SK-N-MC (cell line): ENCODE data around the gene ACSBG1.

ENCODE experiments used
- DNase-seq: peaks from one replicate; pipeline ENCODE4 v3.0.0-alpha.2; 2011; ENCODE audit warnings: low read depth, low spot score
- H3K27ac ChIP-seq: fragments of 200-600 bp; sonication (generic); 2 replicates; pipeline ENCODE4 v1.5.1; 2016; ENCODE audit warnings: mixed run types
- H3K36me3 ChIP-seq: fragments of 200-600 bp; sonication (generic); 2 replicates; pipeline ENCODE4 v1.6.1; 2017; ENCODE audit warnings: antibody characterized with exemption, low read length, mixed read lengths; ENCODE audit not compliant: insufficient read depth
- H3K4me3 ChIP-seq: fragments of 200-600 bp; sonication (generic); 2 replicates; pipeline ENCODE4 v1.5.1; 2016
- H3K9ac ChIP-seq: fragments of 200-600 bp; sonication (generic); 2 replicates; pipeline ENCODE4 v1.8.0; 2017; ENCODE audit warnings: mixed run types, mixed read lengths; ENCODE audit not compliant: insufficient read length
- H3K9me3 ChIP-seq: fragments of 200-600 bp; sonication (generic); 2 replicates; pipeline ENCODE4 v1.6.1; 2017; ENCODE audit warnings: low read depth, mild to moderate bottlenecking, antibody characterized with exemption, low read length, moderate library complexity, mixed read lengths
- EZH2 ChIP-seq: fragments of 200-600 bp; sonication (generic); IDR thresholded peaks from one replicate; pipeline ENCODE4 v1.6.1; 2017; ENCODE audit warnings: antibody characterized with exemption
- FOXP2 ChIP-seq: optimal IDR thresholded peaks from 2 replicates; pipeline ENCODE3; 2011; ENCODE audit warnings: mild to moderate bottlenecking, moderate library complexity; ENCODE audit not compliant: insufficient read depth; ENCODE audit errors: extremely low read length, control extremely low read depth
- POLR2AphosphoS5 ChIP-seq: IDR thresholded peaks from 2 replicates; pipeline ENCODE4 v1.6.1; 2012; ENCODE audit warnings: mild to moderate bottlenecking, low read depth, low read length, borderline replicate concordance

Gene ACSBG1

DNA sequence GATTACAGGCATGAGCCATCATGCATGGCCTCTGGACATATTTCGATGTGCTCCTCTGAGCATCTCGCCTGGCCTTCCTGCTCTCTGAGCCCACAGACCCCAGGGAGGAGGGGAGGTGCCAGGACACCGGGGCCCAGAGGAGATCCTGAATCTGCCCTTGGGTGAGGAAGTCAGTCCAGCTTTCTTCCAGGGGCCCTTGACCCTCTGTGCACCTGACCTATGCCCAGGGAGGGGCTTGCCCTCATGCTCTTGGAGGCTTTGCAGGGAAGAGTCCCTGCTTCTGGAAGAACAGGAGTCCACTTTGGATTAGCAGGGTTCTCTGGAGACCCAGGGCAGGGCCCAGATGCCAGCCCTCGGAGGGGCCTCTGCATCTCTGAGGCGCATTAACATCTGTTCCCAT, 1.4 kb downstream of the ACSBG1 start:
- H3K36me3 ChIP-seq: no peaks in the 10 kb centered on the region
- H3K4me3 ChIP-seq: no peak overlapping the region
- TF ChIP-seq FOXP2 (no peak), POLR2AphosphoS5 (no peak), EZH2 (no peak)
- DNase-seq: no peak
- no peaks in the 10 kb centered on the region for H3K9me3 ChIP-seq
- H3K9ac ChIP-seq: no peak overlapping the region
- no peak overlapping the region for H3K27ac ChIP-seq

DNA sequence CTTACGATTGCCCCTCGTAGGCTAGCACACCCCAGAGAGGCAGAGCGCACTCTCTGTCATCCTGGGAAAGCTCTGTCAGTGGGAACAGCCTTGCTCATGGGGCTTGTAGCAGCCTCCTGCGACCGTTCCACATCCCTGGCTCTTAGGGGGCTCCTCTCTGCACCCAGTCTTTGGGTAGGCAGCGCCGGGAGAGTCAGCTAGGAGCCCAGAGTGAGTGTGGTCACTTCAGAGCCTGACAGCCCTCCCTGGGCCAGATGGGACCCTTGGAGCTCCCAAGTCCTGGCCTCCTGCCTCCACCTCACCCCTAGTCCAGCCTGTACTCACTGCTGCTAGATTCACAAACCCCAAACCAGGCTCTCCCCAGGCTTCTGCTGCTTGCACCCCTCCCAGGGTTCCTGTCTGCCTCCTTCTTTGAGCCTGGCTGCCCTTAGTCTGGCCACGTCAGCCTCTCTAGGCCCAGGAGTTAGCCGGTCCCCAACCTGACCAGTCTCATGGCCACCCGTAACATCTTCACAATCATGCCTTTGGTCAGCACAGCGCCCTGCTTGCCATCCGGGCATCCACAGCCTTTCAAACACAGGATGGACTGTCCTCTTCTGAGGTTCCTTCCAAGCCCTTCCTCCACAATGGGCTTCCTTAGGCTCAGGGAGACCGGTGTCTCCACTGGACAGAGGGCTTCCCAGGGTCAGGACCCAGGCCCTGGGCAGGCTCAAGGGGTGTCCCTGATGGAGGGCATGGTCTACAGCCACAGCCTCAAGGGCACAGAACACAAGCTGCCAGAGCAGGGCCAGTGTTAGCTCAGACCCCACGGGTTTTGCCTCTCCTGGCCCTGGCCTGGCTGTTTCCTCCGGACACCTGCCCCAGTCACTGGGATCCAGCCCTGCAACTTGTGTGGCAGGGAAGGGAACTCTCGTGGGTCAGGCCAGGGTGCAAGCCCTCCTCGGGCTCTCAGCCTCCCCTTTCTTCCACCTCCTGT, 4.6 kb downstream of the ACSBG1 start:
- TF ChIP-seq FOXP2: no peak
- TF ChIP-seq EZH2: no peak
- no peak for TF ChIP-seq POLR2AphosphoS5
- Histone ChIP-seq H3K9ac (no peak overlapping the region), H3K36me3 (no peaks in the 10 kb centered on the region), H3K4me3 (no peak overlapping the region), H3K27ac (no peak overlapping the region), H3K9me3 (no peaks in the 10 kb centered on the region)
- no peak for DNase-seq

GRCh38 chr15:78228356-78228996, 5.9 kb downstream of the ACSBG1 start:
- no peak overlapping the region for H3K4me3 ChIP-seq
- no peak overlapping the region for H3K27ac ChIP-seq
- H3K9ac ChIP-seq: no peak overlapping the region
- DNase-seq: no peak
- H3K36me3 ChIP-seq: no peaks in the 10 kb centered on the region
- no peaks in the 10 kb centered on the region for H3K9me3 ChIP-seq
- no peak for TF ChIP-seq FOXP2
- no peak for TF ChIP-seq POLR2AphosphoS5
- no peak for TF ChIP-seq EZH2

- no peak overlapping the region for H3K9ac ChIP-seq
- no peaks in the 10 kb centered on the region for H3K36me3 ChIP-seq
- no peak overlapping the region for H3K27ac ChIP-seq
- H3K4me3 ChIP-seq: no peak overlapping the region
- no peak for DNase-seq
- no peaks in the 10 kb centered on the region for H3K9me3 ChIP-seq
- no peak for TF ChIP-seq POLR2AphosphoS5
- TF ChIP-seq FOXP2: no peak
- TF ChIP-seq EZH2: no peak
These were observed 8.4 kb downstream of the ACSBG1 start for GRCh38 chr15:78225783-78226541.

GRCh38 chr15:78224023-78224411, 10.3 kb downstream of the ACSBG1 start:
- H3K27ac ChIP-seq: no peak overlapping the region
- no peak overlapping the region for H3K4me3 ChIP-seq
- H3K9ac ChIP-seq: no peak overlapping the region
- H3K36me3 ChIP-seq: no peaks in the 10 kb centered on the region
- TF ChIP-seq POLR2AphosphoS5 (no peak), FOXP2 (no peak), EZH2 (no peak)
- no peak for DNase-seq
- H3K9me3 ChIP-seq: no peaks in the 10 kb centered on the region

DNA sequence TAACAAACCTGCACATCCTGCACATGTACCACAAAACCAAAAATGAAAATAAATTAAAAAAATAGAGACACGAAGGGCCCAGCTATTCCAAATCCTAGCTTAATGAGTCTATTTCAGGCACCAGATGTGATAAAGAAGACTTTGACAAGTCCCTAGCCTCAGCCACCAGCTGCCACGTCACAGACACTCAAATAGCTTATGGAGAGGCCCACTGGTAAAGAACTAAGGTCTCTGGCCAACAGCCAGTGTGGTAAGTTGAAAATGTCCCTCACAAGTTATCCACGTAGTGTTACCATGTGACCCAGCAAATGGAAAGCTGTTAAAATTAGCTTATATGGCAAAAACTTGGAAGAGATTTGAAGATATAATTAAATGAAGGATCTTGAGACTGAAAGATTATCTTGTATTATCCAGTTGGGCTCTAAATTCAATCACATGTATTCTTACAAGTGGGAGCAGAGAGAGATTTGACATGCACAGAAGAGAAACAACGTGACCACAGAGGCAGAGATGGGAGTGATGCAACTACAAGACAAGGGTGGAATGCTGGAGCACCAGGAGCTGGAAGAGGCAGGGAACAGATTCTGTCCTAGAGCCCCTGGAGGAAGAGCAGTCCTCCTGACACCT, 10.9 kb downstream of the ACSBG1 start:
- Histone ChIP-seq H3K9ac (no peak overlapping the region), H3K36me3 (no peaks in the 10 kb centered on the region), H3K27ac (no peak overlapping the region), H3K9me3 (no peaks in the 10 kb centered on the region), H3K4me3 (no peak overlapping the region)
- TF ChIP-seq EZH2: no peak
- no peak for TF ChIP-seq FOXP2
- TF ChIP-seq POLR2AphosphoS5: no peak
- DNase-seq: no peak

DNA sequence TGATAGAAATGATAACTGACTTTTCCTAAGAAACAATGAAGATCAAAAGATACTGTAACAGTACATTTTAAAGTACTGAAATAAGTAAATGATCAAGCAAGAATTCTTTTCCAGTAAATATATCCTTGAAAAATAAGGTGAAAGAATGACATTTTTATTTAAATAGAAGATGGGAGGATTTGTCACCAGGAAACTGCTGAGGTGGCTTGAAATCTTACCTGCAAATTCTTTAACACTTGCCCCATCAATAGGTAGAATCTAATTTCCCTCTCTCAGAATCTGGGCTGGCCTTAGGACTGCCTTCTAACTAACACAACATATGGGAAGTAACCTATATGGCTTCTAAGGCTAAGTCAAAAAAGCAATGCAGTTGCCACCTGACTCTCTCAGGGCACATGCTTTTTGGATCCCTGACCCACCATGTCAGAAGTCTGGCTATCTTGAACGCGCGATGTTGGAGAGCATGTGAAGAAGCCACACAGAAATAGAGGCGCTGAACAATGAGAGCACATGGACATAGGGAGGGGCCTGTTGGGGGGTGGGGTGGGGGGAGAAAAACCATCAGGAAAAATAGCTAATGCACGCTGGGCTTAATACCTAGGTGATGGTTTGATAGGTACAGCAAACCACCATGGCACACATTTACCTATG, 11.5 kb downstream of the ACSBG1 start:
- DNase-seq: no peak
- Histone ChIP-seq H3K4me3 (no peak overlapping the region), H3K27ac (no peak overlapping the region), H3K36me3 (no peaks in the 10 kb centered on the region), H3K9me3 (no peaks in the 10 kb centered on the region), H3K9ac (no peak overlapping the region)
- TF ChIP-seq EZH2: no peak
- TF ChIP-seq POLR2AphosphoS5: no peak
- TF ChIP-seq FOXP2: no peak
